T-cell (primary cell): ENCODE results near the gene LPCAT4. TPM values are rescaled to one million over a fixed set of nuclear protein-coding genes. Genes with fewer than 3 reads are reported as not detected.
"Not testable (repeated sequence)": the region's sequence is repeated elsewhere in the genome, so short reads cannot be mapped to it uniquely, and the experiment has no call there.

ENCODE experiments used
- ATAC-seq, 4 experiments: fragments of 200-7000 bp in 3 of 4; fragments of 150-1000 bp in 1 of 4; cut with Tn5 transposase; replicated peaks in 1 of 4; 1 replicate in 3 of 4; 2 replicates in 1 of 4; pipeline ENCODE4 v1.10.0; 2021; ENCODE audit warnings: moderate library complexity in 3 of 4, mild to moderate bottlenecking in 2 of 4, moderate number of reproducible peaks in 1 of 4
- CTCF ChIA-PET, 2 donors: fragments of 300-600 bp; sonication (Branson Sonifier 250); formaldehyde crosslinking; loops; one replicate each; lab custom pipeline; 2022; ENCODE audit warnings: antibody characterized with exemption in 2 of 2; lab: Charles Lee
- POLR2A ChIA-PET, 2 donors: fragments of 300-600 bp; sonication (Branson Sonifier 250); formaldehyde crosslinking; loops; one replicate each; lab custom pipeline; 2022; ENCODE audit warnings: antibody characterized with exemption in 2 of 2; lab: Charles Lee
- DNase-seq, 35 experiments: peaks; one replicate each; pipeline versions ENCODE4 v3.0.0 to v3.0.0-alpha.2; 2013 to 2023
- H3K27ac ChIP-seq: one replicate; pipeline ENCODE4 v1.5.1; 2013; ENCODE audit warnings: low read length
- H3K27me3 ChIP-seq, 2 experiments: replicated peaks in 1 of 2; 1 replicate in 1 of 2; 2 replicates in 1 of 2; pipeline versions ENCODE4 v1.6.1 to v1.7.0; 2013; ENCODE audit warnings: low read length in 1 of 2, mixed read lengths in 1 of 2; ENCODE audit not compliant: control insufficient read depth in 2 of 2, insufficient read depth in 2 of 2; ENCODE audit errors: extremely low read depth in 1 of 2
- H3K36me3 ChIP-seq, 2 donors: 1 replicate in 1 of 2; 2 replicates in 1 of 2; pipeline versions ENCODE4 v1.6.1 to v1.7.0; 2013; ENCODE audit warnings: low read length in 1 of 2; ENCODE audit not compliant: control insufficient read depth in 2 of 2, insufficient read depth in 1 of 2; ENCODE audit errors: extremely low read depth in 1 of 2
- H3K4me1 ChIP-seq, 2 experiments: 1 replicate in 1 of 2; 2 replicates in 1 of 2; pipeline versions ENCODE4 v1.6.1 to v1.7.0; 2013; ENCODE audit warnings: low read length in 2 of 2, mixed read lengths in 1 of 2; ENCODE audit not compliant: insufficient read depth in 2 of 2, control insufficient read depth in 1 of 2; ENCODE audit errors: extremely low read depth in 1 of 2
- H3K4me3 ChIP-seq, 2 donors: 1 replicate in 1 of 2; 2 replicates in 1 of 2; pipeline versions ENCODE4 v1.5.1 to v1.7.0; 2013; ENCODE audit warnings: mild to moderate bottlenecking in 2 of 2, low read length in 1 of 2, moderate library complexity in 1 of 2; ENCODE audit not compliant: control insufficient read depth in 1 of 2; ENCODE audit errors: extremely low read depth in 1 of 2
- H3K9me3 ChIP-seq: 2 replicates; pipeline ENCODE4 v1.7.0; 2013
- H3K27ac Mint-ChIP-seq, 2 donors: one replicate each; pipeline ENCODE4 v1.8.0; 2020 to 2021; ENCODE audit warnings: mild to moderate bottlenecking in 2 of 2, mixed read lengths in 2 of 2
- H3K27me3 Mint-ChIP-seq, 2 donors: one replicate each; pipeline ENCODE4 v1.8.0; 2021 to 2022; ENCODE audit warnings: mixed read lengths in 2 of 2
- H3K36me3 Mint-ChIP-seq: one replicate; pipeline ENCODE4 v1.8.0; 2021; ENCODE audit warnings: mixed read lengths
- H3K4me1 Mint-ChIP-seq, 3 donors: one replicate each; pipeline ENCODE4 v1.8.0; 2020 to 2022; ENCODE audit warnings: mixed read lengths in 3 of 3, mild to moderate bottlenecking in 1 of 3
- H3K4me3 Mint-ChIP-seq, 3 donors: one replicate each; pipeline ENCODE4 v1.8.0; 2020 to 2022; ENCODE audit warnings: mild to moderate bottlenecking in 3 of 3, mixed read lengths in 3 of 3, moderate library complexity in 3 of 3
- H3K9me3 Mint-ChIP-seq, 3 donors: one replicate each; pipeline ENCODE4 v1.8.0; 2020 to 2022; ENCODE audit warnings: mixed read lengths in 3 of 3
- WGBS: methylation state at CpG from one replicate; pipeline ENCODE4 v1.1.5; 2013; ENCODE audit warnings: missing lambda C conversion rate; ENCODE audit not compliant: insufficient coverage; 5-methylcytosine and 5-hydroxymethylcytosine counted together
- total RNA-seq, 35 experiments: library from RNA in 6 of 35; stranded (reverse) in 6 of 35; fragments of 120-200 nt in 1 of 35; gene quantifications; one replicate each; pipeline versions ENCODE4 v1.2.1 to v1.2.4 and lab custom pipeline; 2013 to 2026

Gene LPCAT4
- total RNA-seq, 5 donors from 2014 or later (not counting 1 experiment from before 2014, with no cell fraction given) = 60.8 to 115 (median 91.1) TPM

- H3K27ac Mint-ChIP-seq, ATAC-seq, POLR2A ChIA-PET, H3K4me1 Mint-ChIP-seq, H3K27me3 ChIP-seq, H3K9me3 ChIP-seq, DNase-seq, H3K27me3 Mint-ChIP-seq, H3K9me3 Mint-ChIP-seq, H3K4me1 ChIP-seq, H3K27ac ChIP-seq, H3K4me3 ChIP-seq, H3K4me3 Mint-ChIP-seq: not testable (repeated sequence)
- peaks cover 24% of the 10 kb centered on the region for H3K36me3 Mint-ChIP-seq
- 100% methylated on average over 6 of the region's 12 CpGs for WGBS
- CTCF ChIA-PET = interaction anchor here in 1 of 2 donors (0.7 kb wide), 1 partner anchor 29 kb away, joined by 3 read pairs; no protein-coding TSS in a partner anchor
- H3K36me3 ChIP-seq = peaks cover 2 to 21% of the 10 kb centered on the region in 2 donors
These were observed 14.0 kb downstream of the LPCAT4 start for GRCh38 chr15:34352996-34353395.

DNA sequence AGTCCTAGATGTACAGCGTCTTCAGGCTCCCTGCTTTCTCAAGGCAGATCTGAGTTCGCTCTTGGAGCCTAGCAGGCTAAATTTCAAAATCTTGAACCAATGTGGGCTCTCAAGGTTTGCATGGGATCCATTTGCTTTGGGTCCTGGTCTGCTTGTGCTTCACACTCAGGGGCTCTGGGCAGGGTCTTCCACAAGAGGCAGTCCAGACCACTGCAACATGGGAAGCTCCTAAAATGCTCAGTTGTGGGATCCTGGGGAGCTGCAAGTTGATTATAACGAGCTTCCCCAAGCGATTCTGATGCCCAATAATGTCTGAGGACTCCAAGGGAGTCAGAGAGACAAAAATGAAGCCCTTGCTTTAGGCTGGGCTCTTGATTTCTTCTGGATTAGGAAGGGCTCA lies 17.2 kb downstream of the LPCAT4 start:
- H3K4me3 ChIP-seq = no peak overlapping the region
- no peaks in the 10 kb centered on the region for H3K9me3 Mint-ChIP-seq
- POLR2A ChIA-PET = no interaction called here
- CTCF ChIA-PET = no interaction called here
- no peak overlapping the region for H3K27ac Mint-ChIP-seq
- H3K36me3 Mint-ChIP-seq = peaks cover 3% of the 10 kb centered on the region
- H3K4me1 Mint-ChIP-seq = no peaks in the 10 kb centered on the region
- no peak for ATAC-seq
- H3K27me3 ChIP-seq = no peaks in the 10 kb centered on the region
- H3K4me1 ChIP-seq = no peaks in the 10 kb centered on the region
- no peaks in the 10 kb centered on the region for H3K9me3 ChIP-seq
- H3K27me3 Mint-ChIP-seq = no peaks in the 10 kb centered on the region
- no peak for DNase-seq
- 90% methylated on average over 4 of the region's 4 CpGs for WGBS
- no peak overlapping the region for H3K4me3 Mint-ChIP-seq
- H3K27ac ChIP-seq = no peak overlapping the region
- H3K36me3 ChIP-seq = no peaks in the 10 kb centered on the region

DNA sequence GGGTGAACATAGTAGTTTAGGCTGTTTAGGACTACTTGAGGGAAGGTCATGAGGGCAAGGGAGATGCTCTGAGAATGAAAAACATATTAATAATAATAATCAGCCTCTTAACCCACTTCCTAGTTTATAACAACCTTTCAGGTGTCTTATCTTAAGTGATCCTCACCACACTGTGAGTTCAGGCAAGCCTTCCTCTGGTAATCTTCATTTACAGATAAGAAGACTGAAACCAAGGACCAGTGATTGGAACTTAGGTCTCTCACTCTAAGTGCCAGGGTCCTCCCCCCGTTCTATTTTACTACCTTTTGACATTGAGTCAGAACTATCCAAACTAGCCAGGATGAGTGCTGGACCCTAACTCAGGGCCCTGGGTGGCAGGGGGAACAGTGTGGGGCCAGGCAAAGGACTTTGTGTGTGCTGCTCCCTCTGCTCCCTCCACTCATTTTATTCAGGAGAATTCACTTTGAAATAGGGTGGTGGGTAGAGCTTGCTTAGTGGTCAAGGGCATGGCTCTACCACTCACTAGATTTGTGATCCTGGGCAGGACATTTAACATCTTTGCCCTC lies 18.2 kb downstream of the LPCAT4 start:
- Mint-ChIP-seq H3K4me3 (no peak overlapping the region), H3K27me3 (no peaks in the 10 kb centered on the region), H3K9me3 (no peaks in the 10 kb centered on the region), H3K4me1 (no peaks in the 10 kb centered on the region), H3K36me3 (no peaks in the 10 kb centered on the region), H3K27ac (no peak overlapping the region)
- ATAC-seq = no peak
- H3K4me3 ChIP-seq = no peak overlapping the region
- DNase-seq = no peak
- no peaks in the 10 kb centered on the region for H3K27me3 ChIP-seq
- ChIA-PET CTCF (no interaction called here), POLR2A (no interaction called here)
- no peaks in the 10 kb centered on the region for H3K9me3 ChIP-seq
- H3K36me3 ChIP-seq = no peaks in the 10 kb centered on the region
- WGBS = no CpG with 5 or more reads among the region's 1 CpG
- H3K4me1 ChIP-seq = no peaks in the 10 kb centered on the region
- H3K27ac ChIP-seq = no peak overlapping the region

GRCh38 chr15:34347951-34348638 lies 18.9 kb downstream of the LPCAT4 start:
- Mint-ChIP-seq H3K27me3 (no peaks in the 10 kb centered on the region), H3K9me3 (no peaks in the 10 kb centered on the region), H3K4me1 (no peaks in the 10 kb centered on the region), H3K27ac (peak overlapping the region in 1 of 2 donors; percentile 23), H3K4me3 (no peak overlapping the region), H3K36me3 (no peaks in the 10 kb centered on the region)
- Histone ChIP-seq H3K9me3 (no peaks in the 10 kb centered on the region), H3K4me1 (peaks cover 0 to 3% of the 10 kb centered on the region in 2 experiments), H3K36me3 (no peaks in the 10 kb centered on the region), H3K27ac (no peak overlapping the region), H3K4me3 (no peak overlapping the region), H3K27me3 (no peaks in the 10 kb centered on the region)
- ChIA-PET POLR2A (no interaction called here), CTCF (no interaction called here)
- DNase-seq = no peak
- ATAC-seq = no peak
- WGBS = 83% methylated on average over 13 of the region's 13 CpGs

GRCh38 chr15:34342737-34343575 lies 24.0 kb downstream of the LPCAT4 start, which contains the start of the genes NOP10 and NUTM1:
TSS of gene NOP10 (minus strand) at chr15:34343136. CDS start at chr15:34343073, 63 bp downstream.
TSS of gene NUTM1 (plus strand) at chr15:34343315. CDS start at chr15:34343697, 382 bp downstream.
- ChIA-PET POLR2A (interaction anchor here (0.7 to 1.5 kb wide), 5 partner anchors 14 to 241 kb away, joined by 4 to 16 read pairs (median 8); partner anchors contain the start of genes EMC7 (in 1 of the 2), LPCAT4 (in 1 of the 2) and PGBD4 (in 1 of the 2)), CTCF (interaction anchor here (0.7 to 2.9 kb wide), 10 partner anchors 10 to 102 kb away, joined by 3 to 24 read pairs (median 4); partner anchors contain the start of gene LPCAT4 (in 1 of the 2))
- WGBS = under 1% methylated on average over 32 of the region's 38 CpGs
- peaks cover 15% of the 10 kb centered on the region for H3K36me3 Mint-ChIP-seq
- DNase-seq (peak; percentile 78 to 96 (median 88)), ATAC-seq (peak; percentile 85 to 89 (median 86))
- H3K4me3 Mint-ChIP-seq = no peak within 1 kb of the TSS
- Histone ChIP-seq H3K36me3 (peaks cover 0 to 18% of the 10 kb centered on the region in 2 donors), H3K27ac (peak within 1 kb of the TSS; percentile 64), H3K4me3 (peak within 1 kb of the TSS; percentile 69 to 92), H3K27me3 (no peaks in the 10 kb centered on the region), H3K9me3 (no peaks in the 10 kb centered on the region), H3K4me1 (peaks cover 14 to 27% of the 10 kb centered on the region in 2 experiments)
- H3K9me3 Mint-ChIP-seq = no peaks in the 10 kb centered on the region
- H3K27ac Mint-ChIP-seq = peak within 1 kb of the TSS; percentile 68 to 76
- H3K27me3 Mint-ChIP-seq = no peaks in the 10 kb centered on the region
- peaks cover 11 to 29% (median 28%) of the 10 kb centered on the region in 3 donors for H3K4me1 Mint-ChIP-seq
